ENCODE measurements around the gene TMEM178B. TPM values are rescaled to one million over a fixed set of nuclear protein-coding genes. Genes with fewer than 3 reads are reported as not detected.

TMEM178B gene
- polyA plus RNA-seq, 1 donor from 2014 or later, result 40.7 TPM

- peaks cover 5% of the 10 kb centered on the region for H3K79me2 ChIP-seq (replicated peaks; ENCODE audit: insufficient read depth, low read length)
- no peak overlapping the region for H3K27ac ChIP-seq (ENCODE audit: low read length)
- no peak overlapping the region for H3K9ac ChIP-seq (ENCODE audit: low read length)
- H3F3A ChIP-seq (ENCODE audit: insufficient read depth, low read length, poor library complexity, severe bottlenecking), result no peaks in the 10 kb centered on the region
- no peak overlapping the region for H3K4me2 ChIP-seq (ENCODE audit: low read length)
- H3K9me2 ChIP-seq (ENCODE audit: insufficient read depth, low read length), result no peaks in the 10 kb centered on the region
- H3K36me3 ChIP-seq (ENCODE audit: insufficient read depth, low read length), result no peaks in the 10 kb centered on the region
- H3K27me3 ChIP-seq (ENCODE audit: insufficient read depth, low read depth, low read length), result no peaks in the 10 kb centered on the region
- no peaks in the 10 kb centered on the region for H3K9me3 ChIP-seq (ENCODE audit: low read length)
- no peak overlapping the region for H3K4me3 ChIP-seq (ENCODE audit: low read length)
- H2AFZ ChIP-seq (ENCODE audit: low read depth, low read length), result no peak overlapping the region
- H4K20me1 ChIP-seq (ENCODE audit: insufficient read depth), result no peaks in the 10 kb centered on the region
- TF ChIP-seq EP300 (conservative IDR thresholded peaks at IDR 0.05; ENCODE audit: poor library complexity, severe bottlenecking), result peak; percentile 39
- TF ChIP-seq SMC3 (conservative IDR thresholded peaks at IDR 0.05; ENCODE audit: poor library complexity), result no peak
Measured at GRCh38 chr7:141291541-141291940, 217.7 kb downstream of the TMEM178B start.

GRCh38 chr7:141294143-141294829 lies 220.4 kb downstream of the TMEM178B start:
- H3K79me2 ChIP-seq (replicated peaks; ENCODE audit: insufficient read depth, low read length), result peaks cover 5% of the 10 kb centered on the region
- no peaks in the 10 kb centered on the region for H3K27me3 ChIP-seq (ENCODE audit: insufficient read depth, low read depth, low read length)
- H3F3A ChIP-seq (ENCODE audit: insufficient read depth, low read length, poor library complexity, severe bottlenecking), result no peaks in the 10 kb centered on the region
- H3K4me2 ChIP-seq (ENCODE audit: low read length), result no peak overlapping the region
- TF ChIP-seq RAD21 (conservative IDR thresholded peaks at IDR 0.05) (no peak), EP300 (conservative IDR thresholded peaks at IDR 0.05; ENCODE audit: poor library complexity, severe bottlenecking) (no peak), SMC3 (conservative IDR thresholded peaks at IDR 0.05; ENCODE audit: poor library complexity) (no peak), EZH2 (IDR thresholded peaks at IDR 0.05; ENCODE audit: borderline replicate concordance, insufficient read depth, low read length, poor library complexity, severe bottlenecking) (no peak), CTCF (IDR thresholded peaks at IDR 0.05; ENCODE audit: poor library complexity, severe bottlenecking) (no peak), TAF1 (IDR thresholded peaks at IDR 0.05; ENCODE audit: low read depth) (no peak), POLR2AphosphoS5 (IDR thresholded peaks at IDR 0.05) (no peak), MXI1 (conservative IDR thresholded peaks at IDR 0.05; ENCODE audit: poor library complexity, severe bottlenecking) (no peak)
- TF ChIP-seq, protein P1, sequence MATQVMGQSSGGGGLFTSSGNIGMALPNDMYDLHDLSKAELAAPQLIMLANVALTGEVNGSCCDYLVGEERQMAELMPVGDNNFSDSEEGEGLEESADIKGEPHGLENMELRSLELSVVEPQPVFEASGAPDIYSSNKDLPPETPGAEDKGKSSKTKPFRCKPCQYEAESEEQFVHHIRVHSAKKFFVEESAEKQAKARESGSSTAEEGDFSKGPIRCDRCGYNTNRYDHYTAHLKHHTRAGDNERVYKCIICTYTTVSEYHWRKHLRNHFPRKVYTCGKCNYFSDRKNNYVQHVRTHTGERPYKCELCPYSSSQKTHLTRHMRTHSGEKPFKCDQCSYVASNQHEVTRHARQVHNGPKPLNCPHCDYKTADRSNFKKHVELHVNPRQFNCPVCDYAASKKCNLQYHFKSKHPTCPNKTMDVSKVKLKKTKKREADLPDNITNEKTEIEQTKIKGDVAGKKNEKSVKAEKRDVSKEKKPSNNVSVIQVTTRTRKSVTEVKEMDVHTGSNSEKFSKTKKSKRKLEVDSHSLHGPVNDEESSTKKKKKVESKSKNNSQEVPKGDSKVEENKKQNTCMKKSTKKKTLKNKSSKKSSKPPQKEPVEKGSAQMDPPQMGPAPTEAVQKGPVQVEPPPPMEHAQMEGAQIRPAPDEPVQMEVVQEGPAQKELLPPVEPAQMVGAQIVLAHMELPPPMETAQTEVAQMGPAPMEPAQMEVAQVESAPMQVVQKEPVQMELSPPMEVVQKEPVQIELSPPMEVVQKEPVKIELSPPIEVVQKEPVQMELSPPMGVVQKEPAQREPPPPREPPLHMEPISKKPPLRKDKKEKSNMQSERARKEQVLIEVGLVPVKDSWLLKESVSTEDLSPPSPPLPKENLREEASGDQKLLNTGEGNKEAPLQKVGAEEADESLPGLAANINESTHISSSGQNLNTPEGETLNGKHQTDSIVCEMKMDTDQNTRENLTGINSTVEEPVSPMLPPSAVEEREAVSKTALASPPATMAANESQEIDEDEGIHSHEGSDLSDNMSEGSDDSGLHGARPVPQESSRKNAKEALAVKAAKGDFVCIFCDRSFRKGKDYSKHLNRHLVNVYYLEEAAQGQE (IDR thresholded peaks at IDR 0.05; ENCODE audit: borderline replicate concordance), result no peak
- no peaks in the 10 kb centered on the region for H4K20me1 ChIP-seq (ENCODE audit: insufficient read depth)
- no peak overlapping the region for H3K27ac ChIP-seq (ENCODE audit: low read length)
- H2AFZ ChIP-seq (ENCODE audit: low read depth, low read length), result no peak overlapping the region
- H3K9me3 ChIP-seq (ENCODE audit: low read length), result no peaks in the 10 kb centered on the region
- no peaks in the 10 kb centered on the region for H3K36me3 ChIP-seq (ENCODE audit: insufficient read depth, low read length)
- H3K4me3 ChIP-seq (ENCODE audit: low read length), result no peak overlapping the region
- H3K9ac ChIP-seq (ENCODE audit: low read length), result no peak overlapping the region
- no peaks in the 10 kb centered on the region for H3K9me2 ChIP-seq (ENCODE audit: insufficient read depth, low read length)

Data from neural cell (in vitro differentiated cells).